Spinal cord (tissue), 10 donors: ENCODE data around the gene HNRNPC. TPM values are rescaled to one million over a fixed set of nuclear protein-coding genes. Genes with fewer than 3 reads are reported as not detected.
A peak's percentile ranks its signal among the peaks of the same experiment; 100 is the strongest.
"Not testable (repeated sequence)": the region's sequence is repeated elsewhere in the genome, so short reads cannot be mapped to it uniquely, and the experiment has no call there.

Experiments used
- DNase-seq, 6 donors: peaks; one replicate each; pipeline versions ENCODE4 v3.0.0 to v3.0.0-alpha.2; 2013 to 2015; ENCODE audit warnings: low spot score in 6 of 6, low read depth in 4 of 6
- H3K27ac ChIP-seq: one replicate; pipeline ENCODE4 v1.5.1; 2013; ENCODE audit warnings: low read depth, low read length, control low read depth
- H3K27me3 ChIP-seq: one replicate; pipeline ENCODE4 v1.6.1; 2013; ENCODE audit warnings: low read length; ENCODE audit not compliant: control insufficient read depth, insufficient read depth
- H3K36me3 ChIP-seq: one replicate; pipeline ENCODE4 v1.6.1; 2013; ENCODE audit warnings: low read length; ENCODE audit not compliant: control insufficient read depth, insufficient read depth
- H3K4me1 ChIP-seq: one replicate; pipeline ENCODE4 v1.6.1; 2013; ENCODE audit warnings: low read length; ENCODE audit not compliant: control insufficient read depth, insufficient read depth
- H3K4me3 ChIP-seq: one replicate; pipeline ENCODE4 v1.5.1; 2013; ENCODE audit warnings: low read depth, low read length, control low read depth
- H3K9me3 ChIP-seq: one replicate; pipeline ENCODE4 v1.6.1; 2013; ENCODE audit warnings: low read length; ENCODE audit not compliant: control insufficient read depth, insufficient read depth
- WGBS: methylation state at CpG from one replicate; pipeline ENCODE4 v1.1.5; 2013; ENCODE audit warnings: missing lambda C conversion rate; ENCODE audit not compliant: insufficient coverage; 5-methylcytosine and 5-hydroxymethylcytosine counted together
- polyA plus RNA-seq, 2 donors: library from polyadenylated mRNA; unstranded; fragments of 120-200 nt; gene quantifications; one replicate each; pipeline ENCODE4 v1.2.1, GENCODE V29; 2013; ENCODE audit not compliant: insufficient read length in 2 of 2
- total RNA-seq, 2 donors: library from RNA; depleted of rRNA in 1 of 2; stranded (reverse); fragments of 120-200 nt in 1 of 2; fragments of >200 nt in 1 of 2; gene quantifications; one replicate each; pipeline versions ENCODE4 v1.2.3 to v1.2.4, GENCODE V29; 2013 to 2014
- donor health status: healthy.

Gene HNRNPC
- total and polyA plus RNA-seq, 4 donors: 492 to 536 (median 509) TPM

DNA sequence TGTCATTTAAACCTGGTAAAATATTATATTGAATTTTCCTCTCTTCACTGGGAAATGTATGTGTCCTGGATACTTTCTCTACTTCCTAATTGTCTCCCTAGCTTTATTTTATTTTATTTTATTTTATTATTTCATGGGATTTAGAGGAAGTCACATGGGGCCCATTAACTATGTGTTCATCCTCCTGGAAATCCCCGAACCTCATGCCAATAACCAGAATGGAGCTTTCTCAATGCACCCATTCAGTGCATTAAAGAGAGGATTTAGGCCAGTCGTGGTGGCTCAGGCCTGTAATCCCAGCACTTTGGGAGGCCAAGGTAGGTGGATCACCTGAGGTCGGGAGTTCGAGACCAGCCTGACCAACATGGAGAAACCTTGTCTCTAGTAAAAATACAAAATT, 9.4 kb upstream of the HNRNPC start:
- Histone ChIP-seq H3K27ac (no peak overlapping the region), H3K27me3 (no peaks in the 10 kb centered on the region), H3K4me1 (no peaks in the 10 kb centered on the region), H3K4me3 (no peak overlapping the region), H3K9me3 (no peaks in the 10 kb centered on the region), H3K36me3 (no peaks in the 10 kb centered on the region)
- 80% methylated on average over 3 of the region's 4 CpGs for WGBS
- no peak for DNase-seq

DNA sequence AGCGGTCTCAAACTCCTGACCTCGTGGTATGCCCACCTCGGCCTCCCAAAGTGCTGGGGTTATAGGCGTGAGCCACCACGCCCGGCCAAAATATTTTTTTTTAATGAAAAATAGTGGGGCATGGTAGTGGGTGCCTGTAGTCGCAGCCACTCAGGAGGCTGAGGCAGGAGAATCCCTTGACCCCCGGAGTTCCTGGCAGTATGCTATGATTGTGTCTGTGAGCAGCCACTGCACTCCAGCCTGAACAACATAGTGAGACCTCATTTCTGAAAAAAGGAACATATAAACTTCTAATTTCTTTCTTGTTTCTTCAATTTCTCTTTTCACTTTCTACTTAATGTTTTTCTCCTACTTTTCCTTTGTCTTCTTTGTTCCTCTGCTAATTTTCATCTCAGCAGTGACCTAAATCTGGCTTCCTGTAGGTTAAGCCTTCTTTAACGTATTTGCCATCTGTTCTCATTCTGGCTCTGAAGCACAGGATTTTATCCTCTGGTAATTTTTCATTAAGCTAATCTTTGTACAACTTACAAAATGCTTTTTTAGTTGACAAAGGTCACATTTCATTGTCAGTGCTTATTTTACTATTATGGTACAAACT, 6.1 kb upstream of the HNRNPC start:
- Histone ChIP-seq H3K4me3 (no peak overlapping the region), H3K27ac (no peak overlapping the region), H3K36me3 (no peaks in the 10 kb centered on the region), H3K4me1 (no peaks in the 10 kb centered on the region), H3K9me3 (no peaks in the 10 kb centered on the region), H3K27me3 (no peaks in the 10 kb centered on the region)
- 93% methylated on average over 8 of the region's 9 CpGs for WGBS
- DNase-seq: peak in 1 of 6 donors; percentile 32

DNA sequence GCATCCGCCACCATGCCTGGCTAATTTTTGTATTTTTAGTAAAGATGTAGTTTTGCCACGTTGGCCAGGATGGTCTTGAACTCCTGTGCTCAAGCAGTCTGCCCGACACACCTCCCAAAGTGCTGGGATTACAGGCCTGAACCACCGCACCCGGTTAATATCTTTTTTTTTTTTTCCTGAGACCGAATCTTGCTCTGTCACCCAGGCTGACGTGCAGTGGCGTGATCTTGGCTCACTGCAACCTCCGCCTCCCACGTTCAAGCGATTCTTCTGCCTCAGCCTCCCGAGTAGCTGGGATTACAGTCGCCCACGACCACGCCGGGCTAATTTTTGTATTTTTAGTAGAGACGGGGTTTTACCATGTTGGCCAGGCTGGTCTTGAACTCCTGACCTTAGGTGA, 3.4 kb upstream of the HNRNPC start:
- H3K27ac ChIP-seq, H3K4me3 ChIP-seq, H3K36me3 ChIP-seq, H3K27me3 ChIP-seq, DNase-seq, H3K4me1 ChIP-seq, H3K9me3 ChIP-seq: not testable (repeated sequence)
- WGBS: 88% methylated on average over 11 of the region's 17 CpGs

DNA sequence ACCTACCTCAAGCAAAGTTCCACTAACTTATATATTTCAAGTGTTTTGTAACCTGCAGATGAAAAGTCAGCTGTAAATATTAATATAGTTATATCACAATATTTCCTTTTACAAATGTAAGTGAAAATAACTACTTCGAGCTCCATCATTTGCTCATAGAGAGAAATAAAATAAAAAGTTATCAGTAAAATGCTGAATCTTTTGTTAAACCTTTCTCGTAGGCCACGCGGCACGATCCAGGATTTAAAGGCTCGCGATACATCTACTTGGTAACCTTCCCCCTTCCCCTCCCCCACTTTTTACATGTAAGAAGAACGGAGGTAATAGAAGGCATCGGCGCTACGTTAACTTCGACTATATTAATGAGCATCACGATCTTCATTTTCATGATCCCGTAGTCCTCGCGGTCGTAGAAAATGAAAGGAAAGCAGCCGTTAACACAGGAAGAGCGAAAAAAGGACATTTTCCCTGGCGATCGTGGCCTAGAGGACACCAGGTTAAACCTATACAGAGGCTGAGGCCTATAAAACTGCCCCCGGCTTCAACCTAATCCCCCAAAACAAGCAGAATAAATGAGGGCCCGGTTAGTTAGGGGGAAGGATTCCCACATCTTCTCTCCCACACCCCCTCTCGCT, 508 bp downstream of the HNRNPC start:
- Histone ChIP-seq H3K27me3 (no peaks in the 10 kb centered on the region), H3K36me3 (peaks cover 16% of the 10 kb centered on the region), H3K4me1 (peaks cover 20% of the 10 kb centered on the region), H3K4me3 (peak overlapping the region; percentile 94), H3K27ac (peak overlapping the region; percentile 90), H3K9me3 (no peaks in the 10 kb centered on the region)
- peak; percentile 32 to 81 (median 42) for DNase-seq
- WGBS: 0% methylated on average over 13 of the region's 24 CpGs

DNA sequence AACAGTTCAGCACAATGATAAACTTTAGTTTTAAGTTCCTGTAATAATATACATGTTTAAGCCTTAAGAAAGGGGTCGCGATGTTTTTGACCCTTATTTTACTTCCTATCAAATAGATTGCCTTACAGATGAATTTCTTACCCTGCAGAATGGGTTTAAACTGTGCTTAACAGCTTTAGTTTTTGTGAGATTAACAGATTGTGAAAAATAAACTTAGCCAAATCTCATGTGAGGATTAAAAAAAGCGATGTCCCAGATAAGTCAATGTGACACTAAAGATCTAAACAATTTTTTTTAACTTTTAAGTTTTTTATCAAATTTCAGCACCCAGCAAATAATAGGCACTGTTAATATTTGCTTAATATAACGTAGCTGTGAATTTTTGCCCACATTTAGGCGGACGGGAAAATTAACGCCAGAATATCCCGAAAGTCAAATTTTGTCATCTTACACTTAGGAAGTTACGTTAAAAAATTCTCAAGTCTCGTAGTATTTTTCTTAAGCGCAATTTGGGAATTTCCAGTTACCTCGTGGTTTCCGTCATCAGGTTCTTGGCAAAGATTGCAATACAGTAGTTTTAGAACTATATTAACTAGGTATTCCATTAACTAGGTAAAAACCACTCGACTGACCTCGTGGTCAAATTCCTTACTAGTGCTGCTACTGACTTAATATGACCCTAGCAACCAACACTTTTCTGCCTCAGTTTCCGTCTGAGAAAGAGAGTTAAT, 1.2 kb downstream of the HNRNPC start:
- WGBS: 4% methylated on average over 4 of the region's 16 CpGs
- Histone ChIP-seq H3K27ac (peak overlapping the region; percentile 90), H3K9me3 (no peaks in the 10 kb centered on the region), H3K27me3 (no peaks in the 10 kb centered on the region), H3K36me3 (peaks cover 19% of the 10 kb centered on the region), H3K4me3 (peak overlapping the region; percentile 94), H3K4me1 (peaks cover 20% of the 10 kb centered on the region)
- peak in 1 of 6 donors; percentile 6 for DNase-seq

DNA sequence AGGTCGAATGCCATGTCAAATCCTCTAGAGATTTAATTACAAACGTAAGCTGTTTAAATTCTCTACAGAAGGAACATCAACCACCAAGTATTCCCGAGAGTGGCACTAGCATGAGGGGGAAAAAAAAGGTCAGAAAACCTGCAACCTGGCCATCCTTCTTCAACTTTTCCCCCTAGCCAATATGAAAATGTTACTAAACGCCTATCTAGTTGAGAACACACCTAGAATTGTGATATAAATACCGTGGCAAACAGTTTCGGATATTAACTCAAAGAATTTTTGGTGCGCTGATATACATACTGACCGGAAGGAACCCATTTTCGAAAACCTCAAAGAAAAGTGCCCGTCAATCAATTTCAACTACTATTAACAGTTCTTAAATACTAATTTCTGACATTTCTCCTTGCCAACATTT, 1.8 kb downstream of the HNRNPC start:
- Histone ChIP-seq H3K9me3 (no peaks in the 10 kb centered on the region), H3K4me3 (peak overlapping the region; percentile 94), H3K27me3 (no peaks in the 10 kb centered on the region), H3K27ac (no peak overlapping the region), H3K4me1 (peaks cover 20% of the 10 kb centered on the region), H3K36me3 (peaks cover 21% of the 10 kb centered on the region)
- DNase-seq: no peak
- 16% methylated on average over 7 of the region's 10 CpGs for WGBS

DNA sequence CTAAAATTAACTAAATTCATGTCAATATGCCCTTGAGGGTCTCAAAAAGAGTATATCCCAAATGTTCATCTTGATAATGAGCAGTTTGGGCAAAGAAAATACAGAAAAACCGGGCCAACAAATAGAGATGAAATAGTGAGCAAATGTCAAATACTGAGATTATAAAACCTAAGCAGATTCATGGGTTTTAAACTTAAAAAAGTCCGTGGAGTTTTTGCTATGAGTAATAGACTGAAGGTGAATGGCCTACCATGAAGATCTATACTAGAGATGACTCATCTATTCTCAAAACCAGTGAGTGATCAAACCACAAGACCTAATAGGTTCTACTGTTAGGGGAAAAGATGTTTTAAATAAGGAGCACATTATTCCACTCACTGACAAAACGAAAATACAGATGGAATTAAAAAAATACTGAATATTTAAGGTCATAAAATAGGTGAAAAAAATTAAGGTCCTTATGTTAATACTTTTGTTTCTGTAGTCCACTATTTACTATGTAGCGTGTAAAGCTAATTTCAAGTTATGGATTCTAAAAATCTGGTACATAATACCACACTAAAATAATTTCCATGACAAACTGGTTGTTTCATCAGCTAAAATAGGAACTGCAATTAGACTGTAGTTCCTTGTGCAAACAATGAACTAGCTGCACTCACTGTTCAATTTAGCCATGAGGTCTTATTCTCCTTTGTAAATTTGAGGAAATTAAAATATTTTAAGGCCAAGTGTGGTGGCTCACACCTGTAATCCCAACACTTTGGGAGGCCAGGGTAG, 5.0 kb downstream of the HNRNPC start:
- Histone ChIP-seq H3K27ac (no peak overlapping the region), H3K9me3 (no peaks in the 10 kb centered on the region), H3K4me3 (no peak overlapping the region), H3K36me3 (peaks cover 37% of the 10 kb centered on the region), H3K27me3 (no peaks in the 10 kb centered on the region), H3K4me1 (peaks cover 15% of the 10 kb centered on the region)
- WGBS: 80% methylated on average over 1 of the region's 4 CpGs
- DNase-seq: no peak

DNA sequence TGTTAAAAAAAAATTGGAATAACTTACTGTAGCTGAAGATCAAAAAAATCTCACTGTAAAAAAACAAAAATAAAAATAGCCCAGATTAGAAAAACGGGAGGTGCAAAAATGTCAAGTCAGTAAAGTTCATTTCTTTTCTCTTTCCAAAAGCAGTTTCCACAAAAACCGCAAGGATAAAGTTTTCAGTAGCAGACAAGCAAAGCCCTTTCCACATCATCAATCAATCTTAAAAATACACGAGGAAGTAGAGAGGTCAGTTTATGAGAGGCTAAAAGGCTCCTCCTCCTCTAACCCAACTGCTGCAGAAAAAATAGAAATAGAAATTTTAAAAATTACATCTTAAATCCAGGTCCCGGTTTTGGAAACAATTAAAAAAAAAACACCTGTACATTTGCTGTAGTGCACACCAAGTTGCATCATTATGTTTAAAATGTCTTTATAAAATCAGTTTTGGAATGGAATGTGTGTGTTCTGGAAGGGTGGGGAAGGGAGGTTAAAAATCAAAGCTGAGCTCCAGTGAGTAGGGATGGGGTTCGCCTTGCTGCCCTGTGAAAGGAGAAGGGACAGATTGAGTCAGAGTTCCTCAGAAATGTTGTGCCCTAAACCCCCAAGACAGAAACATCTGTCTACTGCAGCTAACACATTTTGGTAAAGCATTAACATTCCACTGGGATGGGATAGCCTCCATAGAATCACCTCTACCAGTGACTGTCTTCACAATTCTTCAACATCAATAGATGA, 5.8 kb downstream of the HNRNPC start:
- no peak for DNase-seq
- peaks cover 41% of the 10 kb centered on the region for H3K36me3 ChIP-seq
- no peaks in the 10 kb centered on the region for H3K27me3 ChIP-seq
- H3K27ac ChIP-seq: no peak overlapping the region
- H3K9me3 ChIP-seq: no peaks in the 10 kb centered on the region
- no CpG with 5 or more reads among the region's 5 CpGs for WGBS
- peaks cover 15% of the 10 kb centered on the region for H3K4me1 ChIP-seq
- H3K4me3 ChIP-seq: no peak overlapping the region

DNA sequence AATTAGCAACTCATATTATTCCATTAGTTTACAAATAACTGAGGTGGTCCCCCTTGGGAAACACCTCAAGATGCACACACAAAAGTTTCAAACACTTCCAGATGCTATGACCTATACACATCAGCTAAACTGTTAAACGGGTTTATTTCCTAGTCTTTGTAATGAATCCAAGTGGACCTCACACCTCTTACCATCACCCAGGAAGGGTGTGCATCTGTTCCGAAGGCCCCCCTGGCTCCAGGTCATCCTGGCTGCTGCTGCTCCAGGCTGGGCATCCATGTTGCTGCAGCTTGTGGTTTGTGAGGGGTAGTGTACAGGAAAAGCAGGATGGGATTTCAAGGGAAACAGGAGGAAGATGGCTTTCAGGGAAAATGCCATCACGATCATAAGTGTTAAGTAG, 6.8 kb downstream of the HNRNPC start:
- Histone ChIP-seq H3K27ac (no peak overlapping the region), H3K4me3 (no peak overlapping the region), H3K36me3 (peaks cover 41% of the 10 kb centered on the region), H3K27me3 (no peaks in the 10 kb centered on the region), H3K9me3 (no peaks in the 10 kb centered on the region), H3K4me1 (peaks cover 15% of the 10 kb centered on the region)
- whole genome bisulfite sequencing: 33% methylated on average over 1 of the region's 3 CpGs
- DNase-seq: no peak
